ENCODE results near the gene RAB2B.
A peak's percentile ranks its signal among the peaks of the same experiment; 100 is the strongest.

The RAB2B gene

GRCh38 chr14:21521501-21521900 is 44.7 kb upstream of the RAB2B start:
- peak overlapping the region; percentile 55 for H3K27ac ChIP-seq
- no peaks in the 10 kb centered on the region for H3K36me3 ChIP-seq (replicated peaks)
- no peak overlapping the region for H3K4me3 ChIP-seq (ENCODE audit: low read depth, low read length)
- DNase-seq = peak; percentile 75
- in situ Hi-C loops (cut with HindIII; ENCODE audit: low pct_ligation_motif_present, low sequenced_read_pairs) = no loop called here
- no peak for TF ChIP-seq CTCF (IDR thresholded peaks at IDR 0.05; ENCODE audit: low read depth, low read length, missing control alignments)
- no peaks in the 10 kb centered on the region for H3K27me3 ChIP-seq (replicated peaks)

DNA sequence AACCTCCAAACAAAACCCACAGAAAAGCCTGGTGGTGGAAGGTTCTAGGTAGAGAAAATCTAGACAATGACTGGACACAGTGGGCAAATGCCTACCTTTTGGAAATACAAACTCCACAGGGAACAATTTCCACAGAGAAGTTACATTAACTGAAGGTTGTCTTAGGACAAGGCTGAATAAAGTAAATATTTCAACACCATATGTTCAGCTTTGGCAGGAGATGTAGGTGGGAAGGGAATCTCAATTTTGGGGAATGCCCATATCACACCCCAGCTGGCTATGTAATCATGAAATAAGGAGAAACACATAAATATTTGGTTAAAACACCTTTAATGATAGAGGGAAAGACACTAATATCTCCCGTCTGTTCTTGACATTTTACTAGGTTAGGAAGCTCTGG is 44.0 kb upstream of the RAB2B start:
- no peak overlapping the region for H3K4me3 ChIP-seq (ENCODE audit: low read depth, low read length)
- in situ Hi-C loops (cut with HindIII; ENCODE audit: low pct_ligation_motif_present, low sequenced_read_pairs) = no loop called here
- DNase-seq = no peak
- TF ChIP-seq CTCF (IDR thresholded peaks at IDR 0.05; ENCODE audit: low read depth, low read length, missing control alignments) = no peak
- no peaks in the 10 kb centered on the region for H3K27me3 ChIP-seq (replicated peaks)
- no peaks in the 10 kb centered on the region for H3K36me3 ChIP-seq (replicated peaks)
- peak overlapping the region; percentile 55 for H3K27ac ChIP-seq

- no peak overlapping the region for H3K27ac ChIP-seq
- no peak for TF ChIP-seq CTCF (IDR thresholded peaks at IDR 0.05; ENCODE audit: low read depth, low read length, missing control alignments)
- no peaks in the 10 kb centered on the region for H3K27me3 ChIP-seq (replicated peaks)
- DNase-seq = no peak
- H3K4me3 ChIP-seq (ENCODE audit: low read depth, low read length) = no peak overlapping the region
- in situ Hi-C loops (cut with HindIII; ENCODE audit: low pct_ligation_motif_present, low sequenced_read_pairs) = no loop called here
- H3K36me3 ChIP-seq (replicated peaks) = no peaks in the 10 kb centered on the region
These were observed 42.0 kb upstream of the RAB2B start for GRCh38 chr14:21518725-21519124.

- Histone ChIP-seq H3K27me3 (replicated peaks) (no peaks in the 10 kb centered on the region), H3K27ac (no peak overlapping the region), H3K4me3 (ENCODE audit: low read depth, low read length) (no peak overlapping the region), H3K36me3 (replicated peaks) (no peaks in the 10 kb centered on the region)
- no peak for TF ChIP-seq CTCF (IDR thresholded peaks at IDR 0.05; ENCODE audit: low read depth, low read length, missing control alignments)
- no peak for DNase-seq
- in situ Hi-C loops (cut with HindIII; ENCODE audit: low pct_ligation_motif_present, low sequenced_read_pairs) = no loop called here
These were observed 37.6 kb upstream of the RAB2B start for GRCh38 chr14:21514341-21514740.

DNA sequence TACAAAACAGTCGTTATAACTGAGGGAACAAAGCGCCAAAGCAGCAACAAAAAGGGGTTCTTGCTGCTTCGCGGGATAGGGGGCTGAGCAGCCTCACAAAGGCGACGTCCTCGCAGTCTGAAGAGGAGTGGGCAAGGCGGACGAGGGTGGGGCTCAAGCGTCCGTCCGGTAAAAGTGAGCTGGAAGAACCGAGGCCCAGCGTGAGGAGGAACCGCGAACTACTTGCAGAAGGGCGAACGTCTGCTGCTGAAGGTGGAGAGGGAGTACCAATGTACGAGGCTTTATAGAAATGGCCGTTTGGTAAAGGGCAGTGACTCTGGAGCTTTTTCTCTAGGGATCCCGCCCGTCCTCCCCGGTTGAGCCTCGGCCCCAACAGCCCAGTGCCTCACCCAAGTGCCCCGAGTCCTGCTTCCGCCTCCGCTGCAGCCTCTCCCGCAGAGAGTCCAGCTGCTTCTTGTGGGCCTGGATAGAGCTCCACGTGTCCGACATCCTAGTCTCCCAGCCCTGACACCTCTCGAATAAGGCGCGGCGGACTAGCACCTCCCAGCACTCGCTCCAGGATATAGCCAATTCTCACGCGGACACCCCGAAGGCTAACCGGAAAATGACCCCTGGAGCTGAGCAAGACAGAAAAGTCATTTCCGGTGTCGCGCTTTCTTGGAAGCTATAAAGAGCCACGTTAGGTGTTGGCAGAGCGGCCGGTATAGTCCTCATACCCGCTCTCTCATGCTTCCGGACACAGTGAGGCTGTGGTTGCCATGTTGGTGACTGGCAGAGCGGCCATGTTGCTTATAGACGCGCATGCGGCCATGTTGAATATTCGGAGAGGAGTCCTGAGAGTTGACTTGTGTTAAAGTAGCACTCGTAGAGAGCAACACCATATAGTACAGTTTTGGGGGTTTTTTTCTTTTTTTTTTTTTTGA is 34.2 kb upstream of the RAB2B start, which contains the start of gene METTL3:
TSS of gene METTL3 (minus strand) at position 606 of the 923 bp plus-strand sequence. CDS start at position 489, 117 bp downstream.
- peak; percentile 100 for DNase-seq
- H3K36me3 ChIP-seq (replicated peaks) = peaks cover 4% of the 10 kb centered on the region
- in situ Hi-C loops (cut with HindIII; ENCODE audit: low pct_ligation_motif_present, low sequenced_read_pairs) = no loop called here
- no peaks in the 10 kb centered on the region for H3K27me3 ChIP-seq (replicated peaks)
- H3K4me3 ChIP-seq (ENCODE audit: low read depth, low read length) = peak within 1 kb of the TSS; percentile 97
- TF ChIP-seq CTCF (IDR thresholded peaks at IDR 0.05; ENCODE audit: low read depth, low read length, missing control alignments) = no peak
- peak within 1 kb of the TSS; percentile 87 for H3K27ac ChIP-seq
